Breast epithelium (tissue), 3 donors: ENCODE measurements around the gene PTGR3.

Source experiments
- CTCF ChIP-seq, 3 donors: fragments of 450-650 bp; IDR thresholded peaks; one replicate each; pipeline ENCODE4 v1.5.1; 2016 to 2017; ENCODE audit warnings: antibody characterized with exemption in 3 of 3, mild to moderate bottlenecking in 3 of 3, moderate library complexity in 3 of 3
- POLR2A ChIP-seq: fragments of 450-650 bp; IDR thresholded peaks from one replicate; pipeline ENCODE4 v1.6.1; 2016; ENCODE audit warnings: antibody characterized with exemption, mild to moderate bottlenecking, moderate library complexity
- POLR2AphosphoS5 ChIP-seq, 3 donors: sonication (generic); formaldehyde crosslinking; IDR thresholded peaks; one replicate each; pipeline ENCODE4 v1.6.1; 2017; ENCODE audit warnings: antibody characterized with exemption in 3 of 3

DNA sequence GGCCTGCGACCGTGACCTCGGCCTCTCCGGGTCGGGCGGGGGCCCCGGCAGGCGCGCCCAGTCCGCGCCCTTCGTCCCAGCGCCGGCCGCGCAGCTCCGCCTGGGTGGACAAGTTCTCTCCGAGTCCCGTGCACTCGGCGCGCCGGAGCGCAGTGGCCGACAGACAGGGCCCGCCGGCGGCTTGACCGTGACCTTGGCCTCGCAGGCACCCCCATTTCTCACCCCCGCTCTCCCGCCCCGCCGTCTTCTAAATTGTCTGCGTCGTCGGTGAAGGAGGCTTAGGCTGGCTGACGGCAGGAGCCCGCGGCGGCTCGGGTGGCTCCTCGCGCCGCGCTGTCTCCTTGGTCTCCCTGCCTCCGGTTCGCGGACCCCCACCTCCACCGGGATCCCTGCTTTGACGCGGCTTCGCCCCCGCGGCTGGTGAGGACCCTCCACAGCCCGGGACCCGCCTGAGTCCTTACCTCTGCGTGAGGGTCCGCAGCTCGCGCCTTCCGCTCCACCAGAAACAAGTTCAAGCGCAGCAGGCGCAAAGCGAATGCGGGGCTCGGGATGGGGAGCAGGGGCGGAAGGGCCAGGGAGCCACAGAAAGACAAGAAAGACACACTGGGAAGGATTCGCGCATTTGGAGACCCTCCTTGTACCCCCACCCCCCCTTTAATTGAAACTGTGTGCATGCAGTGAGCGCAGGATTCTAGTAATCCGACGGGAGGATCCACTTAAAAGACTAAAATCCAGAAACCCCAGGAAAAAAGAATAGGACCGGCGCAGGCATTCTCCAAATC lies 4.0 kb downstream of the PTGR3 start:
- TF ChIP-seq POLR2A (no peak), CTCF (IDR thresholded peaks at IDR 0.05) (no peak), POLR2AphosphoS5 (IDR thresholded peaks at IDR 0.05) (no peak)
